Parathyroid adenoma (tissue), 2 donors: ENCODE measurements around the gene CD96.

Experiments used
- H2AFZ ChIP-seq: fragments of 300-600 bp; sonication (generic); one replicate; pipeline ENCODE4 v1.7.0; 2017; ENCODE audit warnings: antibody characterized with exemption, mild to moderate bottlenecking
- H3K27ac ChIP-seq: fragments of 300-600 bp; sonication (generic); one replicate; pipeline ENCODE4 v1.7.0; 2017
- H3K27me3 ChIP-seq: fragments of 300-600 bp; sonication (generic); one replicate; pipeline ENCODE4 v1.7.0; 2017; ENCODE audit warnings: low read length; ENCODE audit not compliant: control insufficient read depth, insufficient read depth
- H3K36me3 ChIP-seq: fragments of 300-600 bp; sonication (generic); one replicate; pipeline ENCODE4 v1.7.0; 2017; ENCODE audit warnings: low read length; ENCODE audit not compliant: control insufficient read depth, insufficient read depth
- H3K4me1 ChIP-seq: fragments of 300-600 bp; sonication (generic); one replicate; pipeline ENCODE4 v1.7.0; 2017; ENCODE audit warnings: control low read depth
- H3K4me2 ChIP-seq: fragments of 300-600 bp; sonication (generic); one replicate; pipeline ENCODE4 v1.7.0; 2017; ENCODE audit warnings: low read length
- H3K4me3 ChIP-seq: fragments of 300-600 bp; sonication (generic); one replicate; pipeline ENCODE4 v1.7.0; 2017; ENCODE audit warnings: low read depth, low read length
- H3K79me2 ChIP-seq: fragments of 300-600 bp; sonication (generic); one replicate; pipeline ENCODE4 v1.7.0; 2017; ENCODE audit warnings: control low read depth
- H3K9ac ChIP-seq: fragments of 300-600 bp; sonication (generic); one replicate; pipeline ENCODE4 v1.7.0; 2017; ENCODE audit warnings: mild to moderate bottlenecking
- H3K9me3 ChIP-seq: fragments of 300-600 bp; sonication (generic); one replicate; pipeline ENCODE4 v1.7.0; 2017; ENCODE audit warnings: low read length; ENCODE audit not compliant: control insufficient read depth
- CTCF ChIP-seq: fragments of 300-600 bp; sonication (generic); IDR thresholded peaks from one replicate; pipeline ENCODE4 v1.7.0; 2017; ENCODE audit warnings: antibody characterized with exemption, mild to moderate bottlenecking
- donor health status: primary hyperparathyroidism.

Gene CD96

GRCh38 chr3:111531446-111531845 is 10.6 kb upstream of the CD96 start:
- TF ChIP-seq CTCF = no peak
- Histone ChIP-seq H3K4me1 (no peaks in the 10 kb centered on the region), H3K9ac (no peak overlapping the region)

DNA sequence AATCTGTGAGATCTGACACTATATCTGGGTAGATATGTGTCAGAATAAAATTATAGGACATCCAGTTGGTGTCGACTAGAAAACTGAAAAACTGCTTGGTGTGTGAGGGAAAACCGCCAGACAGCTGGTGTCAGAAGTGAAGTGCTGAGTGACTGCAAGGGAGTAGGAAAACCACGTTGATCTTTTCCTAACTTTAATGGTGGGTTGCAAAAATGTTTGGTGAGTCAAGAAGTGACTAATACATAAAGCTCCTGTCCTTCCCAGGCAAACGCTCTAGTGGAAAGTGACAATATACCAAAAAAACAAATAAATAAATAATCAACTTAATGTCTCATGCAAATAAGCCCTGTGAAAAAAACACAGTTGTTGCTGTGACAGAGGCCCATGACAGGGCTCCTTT is 7.3 kb upstream of the CD96 start:
- Histone ChIP-seq H3K9ac (no peak overlapping the region), H3K4me1 (no peaks in the 10 kb centered on the region)

More at GRCh38 chr3:111531446-111531845, 10.6 kb upstream of the CD96 start:
- no peaks in the 10 kb centered on the region for H3K9me3 ChIP-seq
- no peak overlapping the region for H3K4me3 ChIP-seq
- H3K27ac ChIP-seq = no peak overlapping the region
- no peaks in the 10 kb centered on the region for H3K27me3 ChIP-seq
- no peaks in the 10 kb centered on the region for H3K36me3 ChIP-seq
- no peak overlapping the region for H2AFZ ChIP-seq
- no peaks in the 10 kb centered on the region for H3K79me2 ChIP-seq
- H3K4me2 ChIP-seq = no peak overlapping the region

GRCh38 chr3:111538111-111538510 is 3.9 kb upstream of the CD96 start:
- Histone ChIP-seq H3K36me3 (no peaks in the 10 kb centered on the region), H3K79me2 (no peaks in the 10 kb centered on the region), H3K4me1 (no peaks in the 10 kb centered on the region), H2AFZ (no peak overlapping the region), H3K4me2 (no peak overlapping the region), H3K27me3 (no peaks in the 10 kb centered on the region), H3K4me3 (no peak overlapping the region), H3K27ac (no peak overlapping the region), H3K9ac (no peak overlapping the region), H3K9me3 (no peaks in the 10 kb centered on the region)
- TF ChIP-seq CTCF = no peak

More for the DNA sequence above, 7.3 kb upstream of the CD96 start:
- H3K27me3 ChIP-seq = no peaks in the 10 kb centered on the region
- H2AFZ ChIP-seq = no peak overlapping the region
- no peak overlapping the region for H3K27ac ChIP-seq
- H3K4me3 ChIP-seq = no peak overlapping the region
- H3K4me2 ChIP-seq = no peak overlapping the region
- H3K79me2 ChIP-seq = no peaks in the 10 kb centered on the region
- H3K9me3 ChIP-seq = no peaks in the 10 kb centered on the region
- TF ChIP-seq CTCF = no peak
- H3K36me3 ChIP-seq = no peaks in the 10 kb centered on the region

- H3K4me3 ChIP-seq = no peak overlapping the region
- no peak overlapping the region for H3K4me2 ChIP-seq
- H3K79me2 ChIP-seq = no peaks in the 10 kb centered on the region
- no peak overlapping the region for H3K9ac ChIP-seq
- TF ChIP-seq CTCF = no peak
- no peak overlapping the region for H3K27ac ChIP-seq
- no peak overlapping the region for H2AFZ ChIP-seq
- no peaks in the 10 kb centered on the region for H3K27me3 ChIP-seq
- no peaks in the 10 kb centered on the region for H3K36me3 ChIP-seq
- no peaks in the 10 kb centered on the region for H3K9me3 ChIP-seq
- H3K4me1 ChIP-seq = no peaks in the 10 kb centered on the region
Observed at GRCh38 chr3:111538681-111539083, 3.3 kb upstream of the CD96 start.
